CD4-positive, CD25-positive, alpha-beta regulatory T cell (primary cell): ENCODE measurements around the gene CD47. TPM values are rescaled to one million over a fixed set of nuclear protein-coding genes. Genes with fewer than 3 reads are reported as not detected.

Experiments used
- ATAC-seq, 2 donors: fragments of 150-1000 bp; cut with Tn5 transposase; one replicate each; pipeline ENCODE4 v1.10.0; 2021; ENCODE audit warnings: low read depth in 2 of 2, moderate number of reproducible peaks in 2 of 2, moderate library complexity in 1 of 2
- DNase-seq, 3 donors: peaks; one replicate each; pipeline versions ENCODE4 v3.0.0 to v3.0.0-alpha.2; 2012 to 2022; ENCODE audit warnings: mixed read lengths in 1 of 3
- H3K27ac ChIP-seq: one replicate; pipeline ENCODE4 v1.7.0; 2013; ENCODE audit warnings: mild to moderate bottlenecking, low read length; ENCODE audit not compliant: insufficient read depth, poor library complexity, severe bottlenecking
- H3K27me3 ChIP-seq: one replicate; pipeline ENCODE4 v1.7.0; 2013; ENCODE audit warnings: low read length; ENCODE audit not compliant: control insufficient read depth, insufficient read depth
- H3K36me3 ChIP-seq: one replicate; pipeline ENCODE4 v1.7.0; 2013; ENCODE audit warnings: mild to moderate bottlenecking, low read length, moderate library complexity; ENCODE audit not compliant: control insufficient read depth, insufficient read depth
- H3K4me1 ChIP-seq: 2 replicates; pipeline ENCODE4 v1.7.0; 2013; ENCODE audit warnings: mild to moderate bottlenecking, low read length; ENCODE audit not compliant: insufficient read depth, control insufficient read depth, poor library complexity, severe bottlenecking
- H3K4me3 ChIP-seq: one replicate; pipeline ENCODE4 v1.7.0; 2013; ENCODE audit warnings: low read depth, mild to moderate bottlenecking, low read length, moderate library complexity
- H3K9me3 ChIP-seq, 2 experiments: 1 replicate in 1 of 2; 2 replicates in 1 of 2; pipeline ENCODE4 v1.7.0; 2013; ENCODE audit warnings: low read length in 2 of 2, mild to moderate bottlenecking in 1 of 2, moderate library complexity in 1 of 2; ENCODE audit not compliant: control insufficient read depth in 2 of 2
- H3K27ac Mint-ChIP-seq, 3 donors: one replicate each; pipeline ENCODE4 v1.8.0; 2020 to 2022; ENCODE audit warnings: mild to moderate bottlenecking in 3 of 3, mixed read lengths in 3 of 3, moderate library complexity in 2 of 3
- H3K27me3 Mint-ChIP-seq: one replicate; pipeline ENCODE4 v1.8.0; 2022; ENCODE audit warnings: mild to moderate bottlenecking, mixed read lengths
- H3K36me3 Mint-ChIP-seq: one replicate; pipeline ENCODE4 v1.8.0; 2020; ENCODE audit warnings: mixed read lengths
- H3K4me1 Mint-ChIP-seq, 4 donors: one replicate each; pipeline ENCODE4 v1.8.0; 2020 to 2022; ENCODE audit warnings: mixed read lengths in 4 of 4, mild to moderate bottlenecking in 1 of 4
- H3K4me3 Mint-ChIP-seq, 4 donors: one replicate each; pipeline ENCODE4 v1.8.0; 2020 to 2022; ENCODE audit warnings: mild to moderate bottlenecking in 4 of 4, mixed read lengths in 4 of 4, moderate library complexity in 3 of 4
- H3K9me3 Mint-ChIP-seq, 7 donors: one replicate each; pipeline ENCODE4 v1.8.0; 2020 to 2022; ENCODE audit warnings: mixed read lengths in 7 of 7, mild to moderate bottlenecking in 3 of 7, moderate library complexity in 2 of 7
- polyA plus RNA-seq, 4 donors: library from polyadenylated mRNA; unstranded; fragments of 300-500 nt; fragmentation: Illumina TruSeq; gene quantifications; one replicate each; pipeline ENCODE4 v1.2.3, GENCODE V29; 2021
- total RNA-seq: library from RNA; stranded (reverse); gene quantifications from one replicate; pipeline ENCODE4 v1.2.3, GENCODE V29; 2022

CD47 gene
- total and polyA plus RNA-seq, 5 donors from 2014 or later: 209 to 424 (median 329) TPM

DNA sequence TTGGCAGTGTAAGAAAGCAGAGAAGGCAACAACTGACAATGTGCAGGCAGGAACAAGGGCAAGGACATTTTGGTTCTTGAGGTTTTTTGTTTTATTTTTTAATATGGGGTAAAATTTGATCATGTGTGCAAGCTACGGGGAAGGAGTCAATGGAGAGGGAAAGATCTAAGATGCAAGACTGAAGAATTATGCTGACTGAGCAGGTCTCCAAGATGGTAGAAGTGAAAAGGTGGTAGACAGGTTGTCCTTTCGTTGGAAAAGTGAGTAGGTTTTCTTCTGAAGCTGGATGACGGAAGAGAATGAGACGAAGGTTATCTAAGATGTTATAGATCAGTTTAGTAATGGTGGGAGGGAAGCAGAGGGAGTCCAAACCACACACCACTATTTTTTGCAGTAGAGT, 4.2 kb downstream of the CD47 start:
- ATAC-seq (no peak), DNase-seq (no peak)
- Mint-ChIP-seq H3K4me1 (peaks cover 4 to 18% (median 9%) of the 10 kb centered on the region in 4 donors), H3K36me3 (peaks cover 5% of the 10 kb centered on the region), H3K27ac (no peak overlapping the region), H3K27me3 (no peaks in the 10 kb centered on the region), H3K9me3 (peaks cover 0 to 2% (median 0%) of the 10 kb centered on the region in 7 donors), H3K4me3 (no peak overlapping the region)
- peak overlapping the region; percentile 92 for H3K4me3 ChIP-seq
- H3K27me3 ChIP-seq: no peaks in the 10 kb centered on the region
- peak overlapping the region; percentile 1 for H3K27ac ChIP-seq
- no peaks in the 10 kb centered on the region for H3K9me3 ChIP-seq
- peaks cover 18% of the 10 kb centered on the region for H3K36me3 ChIP-seq
- peaks cover 76% of the 10 kb centered on the region for H3K4me1 ChIP-seq

GRCh38 chr3:108085810-108086350, 5.0 kb downstream of the CD47 start:
- no peaks in the 10 kb centered on the region for H3K27me3 ChIP-seq
- H3K9me3 ChIP-seq: no peaks in the 10 kb centered on the region
- Mint-ChIP-seq H3K27ac (no peak overlapping the region), H3K36me3 (peaks cover 5% of the 10 kb centered on the region), H3K27me3 (no peaks in the 10 kb centered on the region), H3K4me1 (peaks cover 2 to 24% (median 12%) of the 10 kb centered on the region in 4 donors), H3K9me3 (peaks cover 0 to 1% (median 0%) of the 10 kb centered on the region in 7 donors), H3K4me3 (no peak overlapping the region)
- peak overlapping the region; percentile 92 for H3K4me3 ChIP-seq
- ATAC-seq (no peak), DNase-seq (no peak)
- peaks cover 22% of the 10 kb centered on the region for H3K36me3 ChIP-seq
- H3K27ac ChIP-seq: peak overlapping the region; percentile 51
- H3K4me1 ChIP-seq: peaks cover 78% of the 10 kb centered on the region

DNA sequence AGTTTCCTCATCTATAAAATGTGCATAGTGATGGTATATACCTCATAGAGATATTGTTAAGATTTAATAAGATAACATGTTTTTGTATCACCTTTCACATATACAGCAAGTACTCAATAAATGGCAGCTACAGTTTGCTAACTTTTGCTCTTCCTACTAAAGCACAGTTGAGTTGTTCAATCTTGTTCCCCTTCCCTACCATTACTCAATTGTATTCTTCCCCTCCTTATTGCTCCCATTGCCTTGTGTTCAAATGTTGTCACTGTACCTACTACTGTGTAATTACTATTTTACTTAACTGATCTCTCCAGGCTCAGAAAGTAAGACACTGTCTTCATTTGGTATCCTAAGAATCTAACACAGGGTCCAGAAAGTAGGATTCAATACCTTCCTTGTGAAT, 5.5 kb downstream of the CD47 start:
- DNase-seq (no peak), ATAC-seq (no peak)
- Histone ChIP-seq H3K9me3 (no peaks in the 10 kb centered on the region), H3K36me3 (peaks cover 24% of the 10 kb centered on the region), H3K4me3 (peak overlapping the region; percentile 92), H3K27me3 (no peaks in the 10 kb centered on the region), H3K27ac (peak overlapping the region; percentile 51), H3K4me1 (peaks cover 83% of the 10 kb centered on the region)
- no peak overlapping the region for H3K4me3 Mint-ChIP-seq
- H3K27ac Mint-ChIP-seq: no peak overlapping the region
- H3K27me3 Mint-ChIP-seq: no peaks in the 10 kb centered on the region
- H3K9me3 Mint-ChIP-seq: peaks cover 0 to under 1% (median 0%) of the 10 kb centered on the region in 7 donors
- H3K4me1 Mint-ChIP-seq: peaks cover 2 to 26% (median 17%) of the 10 kb centered on the region in 4 donors
- H3K36me3 Mint-ChIP-seq: peaks cover 5% of the 10 kb centered on the region

DNA sequence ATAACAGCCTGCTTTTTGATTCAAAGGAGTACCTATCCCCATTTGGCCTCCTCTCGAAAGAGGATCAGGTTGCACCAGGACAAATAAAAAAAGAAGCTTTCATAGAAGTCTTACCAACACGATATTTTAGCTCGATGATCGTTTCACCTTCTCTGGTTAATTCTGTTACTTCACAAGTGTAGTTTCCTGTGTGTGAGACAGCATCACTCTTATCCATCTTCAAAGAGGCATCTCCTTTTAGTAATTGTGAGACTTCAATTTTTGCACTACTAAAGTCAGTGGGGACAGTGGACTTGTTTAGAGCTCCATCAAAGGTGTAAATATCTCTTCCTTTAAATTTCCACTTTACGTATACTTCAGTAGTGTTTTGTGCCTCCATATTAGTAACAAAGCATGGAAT, 11.0 kb downstream of the CD47 start:
- H3K27ac Mint-ChIP-seq: peak overlapping the region; percentile 52 to 66 (median 53)

GRCh38 chr3:108079043-108079442, 11.8 kb downstream of the CD47 start:
- no peaks in the 10 kb centered on the region for H3K9me3 Mint-ChIP-seq
- peak overlapping the region in 2 of 3 donors; percentile 60 to 76 for H3K27ac Mint-ChIP-seq
- Histone ChIP-seq H3K27ac (peak overlapping the region; percentile 49), H3K4me3 (peak overlapping the region; percentile 92), H3K9me3 (no peaks in the 10 kb centered on the region), H3K36me3 (peaks cover 66% of the 10 kb centered on the region), H3K4me1 (peaks cover 69% of the 10 kb centered on the region), H3K27me3 (no peaks in the 10 kb centered on the region)
- ATAC-seq: peak in 1 of 2 donors; percentile 47
- peaks cover 34% of the 10 kb centered on the region for H3K36me3 Mint-ChIP-seq
- H3K4me3 Mint-ChIP-seq: peak overlapping the region; percentile 23 to 80 (median 42)
- no peaks in the 10 kb centered on the region for H3K27me3 Mint-ChIP-seq
- H3K4me1 Mint-ChIP-seq: peaks cover 26 to 80% (median 59%) of the 10 kb centered on the region in 4 donors
- no peak for DNase-seq

More for the DNA sequence above, 11.0 kb downstream of the CD47 start:
- Histone ChIP-seq H3K9me3 (no peaks in the 10 kb centered on the region), H3K27me3 (no peaks in the 10 kb centered on the region), H3K36me3 (peaks cover 62% of the 10 kb centered on the region), H3K27ac (no peak overlapping the region), H3K4me3 (peak overlapping the region; percentile 92), H3K4me1 (peaks cover 76% of the 10 kb centered on the region)
- H3K9me3 Mint-ChIP-seq: no peaks in the 10 kb centered on the region
- peaks cover 26 to 72% (median 53%) of the 10 kb centered on the region in 4 donors for H3K4me1 Mint-ChIP-seq
- peaks cover 31% of the 10 kb centered on the region for H3K36me3 Mint-ChIP-seq
- H3K4me3 Mint-ChIP-seq: peak overlapping the region; percentile 33 to 72 (median 46)
- peak in 1 of 3 donors; percentile 42 for DNase-seq
- H3K27me3 Mint-ChIP-seq: no peaks in the 10 kb centered on the region
- peak; percentile 54 to 55 for ATAC-seq

- Mint-ChIP-seq H3K4me1 (peaks cover 43 to 93% (median 76%) of the 10 kb centered on the region in 4 donors), H3K9me3 (no peaks in the 10 kb centered on the region), H3K27me3 (no peaks in the 10 kb centered on the region), H3K27ac (peak overlapping the region in 1 of 3 donors; percentile 83), H3K4me3 (no peak overlapping the region), H3K36me3 (peaks cover 46% of the 10 kb centered on the region)
- ATAC-seq: no peak
- DNase-seq: no peak
- H3K4me1 ChIP-seq: peaks cover 61% of the 10 kb centered on the region
- H3K9me3 ChIP-seq: no peaks in the 10 kb centered on the region
- peak overlapping the region; percentile 17 for H3K4me3 ChIP-seq
- peaks cover 74% of the 10 kb centered on the region for H3K36me3 ChIP-seq
- no peaks in the 10 kb centered on the region for H3K27me3 ChIP-seq
- no peak overlapping the region for H3K27ac ChIP-seq
Measured at GRCh38 chr3:108076564-108076963, 14.3 kb downstream of the CD47 start.

- H3K27ac Mint-ChIP-seq: peak overlapping the region; percentile 54 to 87 (median 65)
- peak overlapping the region in 2 of 4 donors; percentile 24 to 44 for H3K4me3 Mint-ChIP-seq
- H3K27me3 Mint-ChIP-seq: no peaks in the 10 kb centered on the region
- no peaks in the 10 kb centered on the region for H3K9me3 Mint-ChIP-seq
- H3K4me1 Mint-ChIP-seq: peaks cover 35 to 93% (median 73%) of the 10 kb centered on the region in 4 donors
- Histone ChIP-seq H3K27me3 (no peaks in the 10 kb centered on the region), H3K4me3 (no peak overlapping the region), H3K9me3 (no peaks in the 10 kb centered on the region), H3K27ac (no peak overlapping the region), H3K36me3 (peaks cover 82% of the 10 kb centered on the region), H3K4me1 (peaks cover 46% of the 10 kb centered on the region)
- DNase-seq (no peak), ATAC-seq (no peak)
- H3K36me3 Mint-ChIP-seq: peaks cover 52% of the 10 kb centered on the region
Measured at GRCh38 chr3:108073764-108074431, 16.9 kb downstream of the CD47 start.
